Vagina (tissue), 2 donors: Measurements from ENCODE around the gene TPO. TPM values are rescaled to one million over a fixed set of nuclear protein-coding genes. Genes with fewer than 3 reads are reported as not detected.

Source experiments
- DNase-seq, 2 donors: peaks; one replicate each; pipeline ENCODE4 v3.0.0-alpha.2; 2017; ENCODE audit errors: extremely low spot score in 2 of 2
- H3K27ac ChIP-seq: fragments of 200-600 bp; sonication (generic); one replicate; pipeline ENCODE4 v1.5.1; 2019
- H3K27me3 ChIP-seq: fragments of 200-600 bp; sonication (generic); one replicate; pipeline ENCODE4 v1.5.1; 2019
- H3K36me3 ChIP-seq, 2 donors: fragments of 200-600 bp; sonication (generic); one replicate each; pipeline ENCODE4 v1.5.1; 2017 to 2019
- H3K4me1 ChIP-seq: fragments of 200-600 bp; sonication (generic); one replicate; pipeline ENCODE4 v1.5.1; 2019
- H3K4me3 ChIP-seq, 2 donors: fragments of 200-600 bp; sonication (generic); 1 replicate in 1 of 2; 2 replicates in 1 of 2; pipeline ENCODE4 v1.5.1; 2016 to 2019
- H3K9me3 ChIP-seq: fragments of 200-600 bp; sonication (generic); one replicate; pipeline ENCODE4 v1.5.1; 2019
- POLR2A ChIP-seq, 2 donors: fragments of 450-650 bp; IDR thresholded peaks; one replicate each; pipeline ENCODE4 v1.6.1; 2017; ENCODE audit warnings: antibody characterized with exemption in 2 of 2, mild to moderate bottlenecking in 2 of 2, moderate library complexity in 2 of 2
- POLR2AphosphoS5 ChIP-seq, 2 donors: sonication (generic); formaldehyde crosslinking; IDR thresholded peaks; one replicate each; pipeline ENCODE4 v1.9.0; 2017; ENCODE audit warnings: antibody characterized with exemption in 2 of 2, mild to moderate bottlenecking in 2 of 2, low read depth in 1 of 2; ENCODE audit not compliant: insufficient read depth in 1 of 2
- intact Hi-C: fragments of 100-400 bp; cut with DNase I; formaldehyde crosslinking; loops from one replicate; pipeline ENCODE4 v1.15.1; 2023
- total RNA-seq: library from RNA; depleted of rRNA; stranded (reverse); fragments of >200 nt; gene quantifications from one replicate; pipeline ENCODE4 v1.2.3, GENCODE V29; 2016
- TF ChIP-seq, protein P1 (sequence below), 3 experiments: fragments of 450-650 bp in 2 of 3; fragments of 200-600 bp in 1 of 3; sonication (generic) in 1 of 3; IDR thresholded peaks; one replicate each; pipeline ENCODE4 v1.5.1; 2017 to 2019; ENCODE audit warnings: antibody characterized with exemption in 3 of 3, mild to moderate bottlenecking in 2 of 3, moderate library complexity in 2 of 3

Gene TPO
- total RNA-seq, 1 donor from 2014 or later, result 2.0 TPM

DNA sequence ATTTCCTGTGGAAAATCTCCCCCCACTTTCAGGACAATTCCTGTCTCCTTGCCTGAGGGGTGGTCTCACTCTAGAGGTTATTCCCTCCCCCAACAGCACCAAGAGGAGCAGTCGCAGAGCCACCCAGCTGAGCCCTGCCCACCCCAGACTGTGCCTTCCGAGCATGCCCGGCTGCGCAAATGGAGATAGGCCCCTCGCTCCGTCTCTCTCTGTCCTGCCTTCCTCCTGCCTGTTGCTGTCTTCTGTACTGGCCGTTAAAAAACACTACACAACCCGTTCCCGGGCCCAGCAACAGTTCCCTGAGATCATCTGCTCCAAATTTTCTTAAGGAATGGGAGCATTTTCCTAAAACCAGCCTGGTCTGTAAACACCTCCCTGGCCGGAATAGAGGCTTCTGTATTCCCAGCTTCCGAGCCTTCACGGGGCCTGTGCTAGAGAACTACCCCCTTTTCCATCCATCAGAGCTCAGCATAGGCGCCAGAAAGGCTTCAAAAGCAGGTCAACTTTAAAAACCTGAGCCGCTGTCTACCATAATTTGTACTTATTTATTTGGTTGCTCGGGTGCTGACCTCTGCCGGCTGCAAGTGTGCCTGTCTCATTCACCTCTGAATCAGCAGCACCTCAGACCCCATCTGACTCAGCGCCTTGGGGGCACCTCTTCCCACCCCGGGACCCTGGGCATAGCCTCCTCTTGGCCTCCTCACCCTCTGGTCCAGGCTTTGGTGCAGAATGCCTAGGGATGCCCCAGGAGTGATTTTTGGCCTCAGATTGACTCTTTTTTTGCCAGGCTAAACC lies 171.6 kb downstream of the TPO start:
- Histone ChIP-seq H3K27me3 (no peaks in the 10 kb centered on the region), H3K27ac (no peak overlapping the region), H3K4me3 (no peak overlapping the region), H3K36me3 (no peaks in the 10 kb centered on the region), H3K9me3 (no peaks in the 10 kb centered on the region), H3K4me1 (no peaks in the 10 kb centered on the region)
- TF ChIP-seq POLR2AphosphoS5 (IDR thresholded peaks at IDR 0.05; ENCODE audit: insufficient read depth in 1 of 2, low read depth in 1 of 2), result no peak
- no peak for DNase-seq
- intact Hi-C loops, result no loop called here

DNA sequence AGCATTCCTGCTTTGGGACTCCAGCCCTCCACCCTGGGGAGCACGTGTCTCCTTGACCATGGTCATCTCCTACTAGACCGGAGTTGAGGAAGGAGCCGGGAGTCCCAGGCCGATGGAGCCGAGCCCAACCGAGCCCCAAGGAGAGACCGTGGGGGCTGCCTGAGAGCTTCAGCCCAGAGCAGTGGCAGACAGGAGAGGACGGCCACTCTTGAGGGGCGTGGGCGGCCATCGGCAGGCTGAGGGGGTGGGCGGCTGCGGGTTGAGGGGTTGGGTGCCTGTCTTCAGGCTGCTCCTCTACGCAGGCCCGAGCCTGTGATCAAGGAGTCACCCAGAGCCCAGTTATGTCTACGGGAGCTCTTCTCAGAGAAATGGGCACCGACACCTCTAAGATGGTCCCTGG lies 172.4 kb downstream of the TPO start:
- H3K9me3 ChIP-seq, result no peaks in the 10 kb centered on the region
- DNase-seq, result no peak
- H3K4me1 ChIP-seq, result no peaks in the 10 kb centered on the region
- intact Hi-C loops, result no loop called here
- H3K36me3 ChIP-seq, result no peaks in the 10 kb centered on the region
- no peak overlapping the region for H3K4me3 ChIP-seq
- no peak overlapping the region for H3K27ac ChIP-seq
- no peak for TF ChIP-seq POLR2A (IDR thresholded peaks at IDR 0.05)
- TF ChIP-seq, protein P1, sequence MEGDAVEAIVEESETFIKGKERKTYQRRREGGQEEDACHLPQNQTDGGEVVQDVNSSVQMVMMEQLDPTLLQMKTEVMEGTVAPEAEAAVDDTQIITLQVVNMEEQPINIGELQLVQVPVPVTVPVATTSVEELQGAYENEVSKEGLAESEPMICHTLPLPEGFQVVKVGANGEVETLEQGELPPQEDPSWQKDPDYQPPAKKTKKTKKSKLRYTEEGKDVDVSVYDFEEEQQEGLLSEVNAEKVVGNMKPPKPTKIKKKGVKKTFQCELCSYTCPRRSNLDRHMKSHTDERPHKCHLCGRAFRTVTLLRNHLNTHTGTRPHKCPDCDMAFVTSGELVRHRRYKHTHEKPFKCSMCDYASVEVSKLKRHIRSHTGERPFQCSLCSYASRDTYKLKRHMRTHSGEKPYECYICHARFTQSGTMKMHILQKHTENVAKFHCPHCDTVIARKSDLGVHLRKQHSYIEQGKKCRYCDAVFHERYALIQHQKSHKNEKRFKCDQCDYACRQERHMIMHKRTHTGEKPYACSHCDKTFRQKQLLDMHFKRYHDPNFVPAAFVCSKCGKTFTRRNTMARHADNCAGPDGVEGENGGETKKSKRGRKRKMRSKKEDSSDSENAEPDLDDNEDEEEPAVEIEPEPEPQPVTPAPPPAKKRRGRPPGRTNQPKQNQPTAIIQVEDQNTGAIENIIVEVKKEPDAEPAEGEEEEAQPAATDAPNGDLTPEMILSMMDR (IDR thresholded peaks at IDR 0.05), result no peak
- no peak for TF ChIP-seq POLR2AphosphoS5 (IDR thresholded peaks at IDR 0.05; ENCODE audit: insufficient read depth in 1 of 2, low read depth in 1 of 2)
- no peaks in the 10 kb centered on the region for H3K27me3 ChIP-seq

DNA sequence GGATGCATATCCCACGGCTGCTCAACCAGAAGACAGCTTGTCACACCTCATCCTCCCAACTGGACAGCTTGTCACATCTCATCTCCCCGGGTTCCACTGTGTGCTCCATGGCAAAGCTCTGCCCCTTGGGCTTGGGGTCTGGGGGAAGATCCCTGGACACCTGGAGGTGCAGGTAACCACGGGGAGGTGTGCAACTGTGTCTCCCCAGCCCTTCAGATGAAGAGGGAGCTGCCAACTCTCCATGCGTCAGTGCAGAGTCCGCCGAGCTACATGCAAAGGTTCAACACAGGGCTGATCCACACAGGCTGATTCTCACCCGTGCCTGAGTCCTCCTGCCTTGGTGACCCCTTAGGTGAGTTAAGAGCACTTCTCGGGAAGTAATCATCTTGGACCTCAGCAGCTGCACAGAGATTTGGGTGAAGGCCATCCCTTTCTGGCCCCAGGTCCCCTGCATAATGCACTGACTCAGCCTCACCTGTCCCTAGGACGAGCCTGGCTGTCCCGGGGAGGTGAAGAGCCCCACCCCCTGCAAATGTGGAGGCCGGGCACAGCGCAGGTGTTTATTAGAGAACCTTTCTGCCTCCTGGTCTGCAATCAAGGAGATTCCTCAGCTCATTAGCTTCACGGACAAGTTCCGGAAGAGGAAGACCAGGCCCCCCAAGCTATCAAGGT lies 173.1 kb downstream of the TPO start:
- Histone ChIP-seq H3K9me3 (no peaks in the 10 kb centered on the region), H3K4me1 (peaks cover 3% of the 10 kb centered on the region), H3K27me3 (no peaks in the 10 kb centered on the region), H3K36me3 (no peaks in the 10 kb centered on the region), H3K4me3 (no peak overlapping the region), H3K27ac (no peak overlapping the region)
- DNase-seq, result no peak
- intact Hi-C loops, result no loop called here
- TF ChIP-seq POLR2AphosphoS5 (IDR thresholded peaks at IDR 0.05; ENCODE audit: insufficient read depth in 1 of 2, low read depth in 1 of 2), result no peak
- TF ChIP-seq POLR2A (IDR thresholded peaks at IDR 0.05), result no peak
- TF ChIP-seq, protein P1 (IDR thresholded peaks at IDR 0.05), result no peak

DNA sequence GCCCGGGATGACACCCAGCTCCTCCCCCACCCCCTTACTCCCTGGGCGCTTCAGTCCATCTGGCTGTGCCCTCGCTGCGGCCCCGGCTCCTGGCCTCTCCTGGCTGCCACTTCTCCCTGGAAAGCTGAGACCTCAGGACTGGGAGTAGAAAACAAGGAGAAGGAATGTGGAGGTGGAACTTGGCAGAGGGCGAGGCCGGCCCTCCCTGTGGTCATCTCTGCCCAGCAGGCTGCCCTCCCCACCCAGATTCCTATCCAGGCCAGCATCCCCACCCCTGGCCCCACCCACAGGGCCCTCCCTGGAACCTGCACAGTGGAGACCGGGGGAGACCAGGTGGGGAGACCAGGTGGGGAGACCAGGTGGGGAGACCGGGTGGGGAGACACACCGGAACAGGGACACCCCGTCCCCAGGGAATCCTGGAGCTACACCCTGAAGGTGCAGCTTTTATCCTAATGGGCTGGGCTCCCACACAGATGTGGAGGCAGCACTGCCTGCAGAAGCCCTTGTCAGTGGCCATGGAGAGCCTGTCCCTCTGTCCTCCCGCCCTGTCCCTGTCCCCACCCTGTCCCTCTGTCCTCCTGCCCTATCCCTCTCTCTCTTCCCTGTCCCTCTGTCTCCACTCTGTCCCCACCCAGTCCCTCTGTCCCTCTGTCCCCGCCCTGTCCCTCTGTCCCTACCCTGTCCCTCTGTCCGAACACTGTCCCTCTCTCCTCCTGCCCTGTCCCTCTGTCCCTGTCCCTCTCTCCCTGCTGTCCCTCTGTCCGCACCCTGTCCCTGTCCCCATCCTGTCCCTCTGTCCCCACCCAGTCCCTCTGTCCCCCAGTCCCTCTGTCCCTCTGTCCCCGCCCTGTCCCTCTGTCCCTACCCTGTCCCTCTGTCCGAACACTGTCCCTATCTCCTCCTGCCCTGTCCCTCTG lies 173.9 kb downstream of the TPO start:
- intact Hi-C loops, result no loop called here
- Histone ChIP-seq H3K27me3 (no peaks in the 10 kb centered on the region), H3K27ac (no peak overlapping the region), H3K4me3 (no peak overlapping the region), H3K36me3 (no peaks in the 10 kb centered on the region), H3K4me1 (peaks cover 6% of the 10 kb centered on the region), H3K9me3 (no peaks in the 10 kb centered on the region)
- DNase-seq, result no peak
- TF ChIP-seq POLR2A (IDR thresholded peaks at IDR 0.05) (no peak), POLR2AphosphoS5 (IDR thresholded peaks at IDR 0.05; ENCODE audit: insufficient read depth in 1 of 2, low read depth in 1 of 2) (no peak)
- TF ChIP-seq, protein P1 (IDR thresholded peaks at IDR 0.05), result no peak
